K562 (cell line): ENCODE measurements around the gene IFT81. TPM values are rescaled to one million over a fixed set of nuclear protein-coding genes. Genes with fewer than 3 reads are reported as not detected.

ENCODE experiments used
- ATAC-seq: fragments of 200-7000 bp; cut with Tn5 transposase; 3 replicates; pipeline ENCODE4 v1.9.1; 2020; ENCODE audit warnings: moderate library complexity
- BruUV-seq: library from RNA; stranded (reverse); fragments of 400-500 nt; replicated peaks from 2 replicates; lab custom pipeline; 2021; lab: Mats Ljungman, UMichigan
- CTCF ChIA-PET: fragments of 300-600 bp; formaldehyde crosslinking; extraction: SDS; loops from one replicate; lab custom pipeline; 2021; ENCODE audit warnings: low intra/inter-chr PET ratio; lab: Yijun Ruan, JAX
- POLR2A ChIA-PET: fragments of 300-600, 350-650 bp; sonication (Branson Sonifier 250); formaldehyde crosslinking; extraction: SDS; loops from one replicate; lab custom pipeline; 2021; ENCODE audit warnings: antibody characterized with exemption, inconsistent platforms; lab: Yijun Ruan, JAX
- DNase-seq, 4 experiments: peaks; one replicate each; pipeline versions ENCODE4 v3.0.0 to v3.0.0-alpha.2; 2011 to 2018; ENCODE audit warnings: low spot score in 3 of 4, mixed read lengths in 3 of 4; ENCODE audit errors: extremely low read depth in 1 of 4
- FAIRE-seq: peaks from 2 replicates; lab custom pipeline; 2011; peaks lifted over from hg19 to GRCh38; lab: Jason Lieb, UNC
- H2AFZ ChIP-seq: 2 replicates; pipeline ENCODE4 v1.6.0; 2011; ENCODE audit warnings: low read depth, low read length, control low read depth, inconsistent platforms
- H3K27ac ChIP-seq: fragments of 200-600 bp; 3 replicates; pipeline ENCODE4 v1.8.0; 2011; ENCODE audit warnings: low read depth, mild to moderate bottlenecking, control low read depth, inconsistent platforms, low read length, moderate library complexity, mixed read lengths; ENCODE audit errors: extremely low read depth
- H3K27me3 ChIP-seq, 2 experiments: fragments of 300-600 bp in 1 of 2; 2 replicates in 1 of 2; 3 replicates in 1 of 2; pipeline versions ENCODE4 v1.6.0 to v1.8.0; 2011; ENCODE audit warnings: inconsistent platforms in 2 of 2, low read length in 2 of 2, mild to moderate bottlenecking in 1 of 2, mixed read lengths in 1 of 2, moderate library complexity in 1 of 2; ENCODE audit not compliant: control insufficient read depth in 2 of 2, insufficient read depth in 2 of 2
- H3K36me3 ChIP-seq: fragments of 300-600 bp; 3 replicates; pipeline ENCODE4 v1.8.0; 2011; ENCODE audit warnings: mild to moderate bottlenecking, low read length, inconsistent platforms; ENCODE audit not compliant: control insufficient read depth, insufficient read depth
- H3K4me1 ChIP-seq, 2 experiments: fragments of 200-600 bp in 1 of 2; replicated peaks in 1 of 2; 2 replicates in 1 of 2; 3 replicates in 1 of 2; pipeline versions ENCODE4 v1.5.1 to v1.8.0; 2011; ENCODE audit warnings: inconsistent platforms in 2 of 2, low read length in 2 of 2, mild to moderate bottlenecking in 1 of 2, mixed read lengths in 1 of 2, moderate library complexity in 1 of 2; ENCODE audit not compliant: control insufficient read depth in 2 of 2, insufficient read depth in 2 of 2
- H3K4me2 ChIP-seq: 2 replicates; pipeline ENCODE4 v1.6.1; 2011; ENCODE audit warnings: low read length, control low read depth, inconsistent platforms, mixed read lengths; ENCODE audit not compliant: insufficient read depth
- H3K4me3 ChIP-seq: fragments of 200-600 bp; sonication (generic), shearing (Covaris generic); 2 replicates; pipeline ENCODE4 v1.5.1; 2016; ENCODE audit warnings: control low read depth, inconsistent platforms
- H3K79me2 ChIP-seq: fragments of 200-600 bp; 3 replicates; pipeline ENCODE4 v1.8.0; 2011; ENCODE audit warnings: low read length, inconsistent platforms; ENCODE audit not compliant: control insufficient read depth, insufficient read depth
- H3K9ac ChIP-seq, 2 experiments: 2 replicates each; pipeline versions ENCODE4 v1.6.0 to v1.6.1; 2011; ENCODE audit warnings: low read depth in 2 of 2, low read length in 2 of 2, control low read depth in 1 of 2, inconsistent platforms in 1 of 2, mild to moderate bottlenecking in 1 of 2, mixed read lengths in 1 of 2; ENCODE audit not compliant: insufficient read depth in 1 of 2
- H3K9me1 ChIP-seq: one replicate; pipeline ENCODE4 v1.6.0; 2011; ENCODE audit warnings: inconsistent platforms, mild to moderate bottlenecking, low read length, moderate library complexity; ENCODE audit not compliant: control insufficient read depth, insufficient read depth
- H3K9me3 ChIP-seq: replicated peaks from 2 replicates; pipeline ENCODE4 v1.5.1; 2011; ENCODE audit warnings: low read depth, low read length, inconsistent platforms; ENCODE audit not compliant: control insufficient read depth, insufficient read depth
- H4K20me1 ChIP-seq: replicated peaks from 2 replicates; pipeline ENCODE4 v1.6.1; 2011; ENCODE audit warnings: low read length, inconsistent platforms, mixed read lengths; ENCODE audit not compliant: control insufficient read depth, insufficient read depth
- SP2 ChIP-seq: IDR thresholded peaks from 2 replicates; pipeline ENCODE4 v1.6.1; 2011; ENCODE audit warnings: mild to moderate bottlenecking, low read depth, low read length, moderate library complexity; ENCODE audit not compliant: poor library complexity, severe bottlenecking; ENCODE audit errors: extremely low read depth
- TRIM24 ChIP-seq, 2 experiments: fragments of 450-650 bp; IDR thresholded peaks; 2 replicates each; pipeline ENCODE4 v1.6.1; 2016
- ZNF431 ChIP-seq: sonication (generic); formaldehyde crosslinking; IDR thresholded peaks from 2 replicates; pipeline ENCODE4 v1.8.0; 2022; ENCODE audit warnings: mild to moderate bottlenecking, missing genetic modification reagents
- WGBS: fragments of 100-300 bp; shearing (Covaris generic); methylation state at CpG from one replicate; pipeline ENCODE4 v1.1.6; 2016; ENCODE audit warnings: low coverage, mixed read lengths; ENCODE audit not compliant: insufficient coverage; ENCODE audit errors: missing lambda C conversion rate; 5-methylcytosine and 5-hydroxymethylcytosine counted together
- in situ Hi-C: fragments of 300-500 bp; cut with MboI; formaldehyde crosslinking; loops from 4 replicates; pipeline ENCODE4 v1.15.0; 2018; ENCODE audit warnings: inconsistent platforms, mixed read lengths
- intact Hi-C: fragments of 100-400 bp; cut with micrococcal nuclease; formaldehyde crosslinking; loops from 2 replicates; pipeline ENCODE4 v1.14.2; 2022
- polyA plus RNA-seq, 8 experiments: library from polyadenylated mRNA; depleted of rRNA in 4 of 8; stranded (reverse) in 5 of 8; unstranded in 3 of 8; fragments of >200 nt; fragmentation: Nextera tagmentation in 2 of 8; fragmentation: Illumina TruSeq in 1 of 8; extraction: Ambion mirVana in 2 of 8; extraction: Trizol in 1 of 8; gene quantifications; 2 replicates each; pipeline versions ENCODE4 v1.2.1 to v1.2.3, GENCODE V29; 2011 to 2014; ENCODE audit warnings: inconsistent platforms in 1 of 8, missing spikeins in 1 of 8
- total RNA-seq, 7 experiments: library from RNA; depleted of rRNA in 6 of 7; stranded (reverse); fragments of >200 nt in 6 of 7; fragmentation: Illumina TruSeq in 2 of 7; extraction: Trizol in 2 of 7; gene quantifications; 2 replicates each; pipeline versions ENCODE4 v1.2.1 to v1.2.3, GENCODE V29; 2011 to 2021; ENCODE audit warnings: low replicate concordance in 1 of 7
- TF ChIP-seq, protein P1 (sequence below): fragments of 450-650 bp; formaldehyde crosslinking; IDR thresholded peaks from 2 replicates; pipeline ENCODE4 v1.4.0; 2022; ENCODE audit warnings: missing genetic modification characterization

IFT81 gene
- total and polyA plus RNA-seq, 9 of the 15 experiments (the other 6 are each of a cell fraction or from before 2014, with no cell fraction given): 2.8 to 11.9 (median 7.9) TPM

GRCh38 chr12:110234755-110235154 is 110.6 kb downstream of the IFT81 start (continued):
- TF ChIP-seq, protein P1, sequence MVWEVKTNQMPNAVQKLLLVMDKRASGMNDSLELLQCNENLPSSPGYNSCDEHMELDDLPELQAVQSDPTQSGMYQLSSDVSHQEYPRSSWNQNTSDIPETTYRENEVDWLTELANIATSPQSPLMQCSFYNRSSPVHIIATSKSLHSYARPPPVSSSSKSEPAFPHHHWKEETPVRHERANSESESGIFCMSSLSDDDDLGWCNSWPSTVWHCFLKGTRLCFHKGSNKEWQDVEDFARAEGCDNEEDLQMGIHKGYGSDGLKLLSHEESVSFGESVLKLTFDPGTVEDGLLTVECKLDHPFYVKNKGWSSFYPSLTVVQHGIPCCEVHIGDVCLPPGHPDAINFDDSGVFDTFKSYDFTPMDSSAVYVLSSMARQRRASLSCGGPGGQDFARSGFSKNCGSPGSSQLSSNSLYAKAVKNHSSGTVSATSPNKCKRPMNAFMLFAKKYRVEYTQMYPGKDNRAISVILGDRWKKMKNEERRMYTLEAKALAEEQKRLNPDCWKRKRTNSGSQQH (CRISPR knock-in tag): no peak
- no peak for TF ChIP-seq TRIM24 (IDR thresholded peaks at IDR 0.05)
- TF ChIP-seq, all 486 proteins: peak for 3

DNA sequence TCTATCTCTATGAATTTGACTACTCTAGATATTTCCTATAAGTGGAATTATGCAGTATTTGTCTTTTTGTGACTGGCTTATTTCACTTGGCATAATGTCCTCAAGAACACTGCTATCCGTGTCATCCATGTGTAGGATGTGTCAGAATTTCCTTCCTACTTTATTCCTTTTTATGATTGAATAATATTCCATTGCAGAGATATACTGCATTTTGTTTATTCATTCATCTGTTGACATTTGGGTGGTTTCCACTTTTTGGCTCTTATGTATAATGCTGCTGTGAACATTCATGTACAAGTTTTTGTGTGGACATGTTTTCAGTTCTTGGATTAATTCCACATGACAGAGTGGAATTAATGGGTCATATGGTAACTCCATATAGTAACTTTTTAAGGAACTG is 111.2 kb downstream of the IFT81 start:
- Histone ChIP-seq H2AFZ (no peak overlapping the region), H3K36me3 (no peaks in the 10 kb centered on the region), H3K27me3 (no peaks in the 10 kb centered on the region), H3K4me2 (no peak overlapping the region), H3K79me2 (no peaks in the 10 kb centered on the region), H3K9me3 (no peaks in the 10 kb centered on the region), H3K4me3 (no peak overlapping the region), H3K27ac (no peak overlapping the region), H3K9me1 (no peaks in the 10 kb centered on the region), H3K4me1 (no peaks in the 10 kb centered on the region), H3K9ac (no peak overlapping the region), H4K20me1 (no peaks in the 10 kb centered on the region)
- TF ChIP-seq SP2 (no peak), ZNF431 (CRISPR knock-in tag) (no peak)
- WGBS: 12% methylated on average over 1 of the region's 1 CpG
- no peak for DNase-seq
- no peak for FAIRE-seq
- in situ Hi-C loops: no loop called here
- BruUV-seq: no TSS peak
- intact Hi-C loops: no loop called here
- POLR2A ChIA-PET: no interaction called here
- CTCF ChIA-PET: no interaction called here
- no peak for ATAC-seq
